NCI-H1694 (cell line): ENCODE data around the gene KCNIP4.

ENCODE experiments used
- DNase-seq: peaks from one replicate; lab custom pipeline; 2025; lab: John Stamatoyannopoulos, UW

The KCNIP4 gene

GRCh38 chr4:21688596-21689265, 259.8 kb downstream of the KCNIP4 start:
- DNase-seq = no peak

- DNase-seq = no peak
Observed at GRCh38 chr4:21685911-21686310, 262.7 kb downstream of the KCNIP4 start.

GRCh38 chr4:21680326-21680898, 268.2 kb downstream of the KCNIP4 start:
- no peak for DNase-seq

GRCh38 chr4:21678711-21679110, 269.9 kb downstream of the KCNIP4 start:
- DNase-seq = no peak

GRCh38 chr4:21677173-21677572, 271.4 kb downstream of the KCNIP4 start:
- no peak for DNase-seq

GRCh38 chr4:21664355-21664754, 284.2 kb downstream of the KCNIP4 start:
- no peak for DNase-seq

GRCh38 chr4:21656832-21657231, 291.7 kb downstream of the KCNIP4 start:
- DNase-seq = no peak

- DNase-seq = no peak
Observed at GRCh38 chr4:21655031-21655430, 293.5 kb downstream of the KCNIP4 start.

GRCh38 chr4:21652508-21653231, 295.9 kb downstream of the KCNIP4 start:
- DNase-seq = no peak

- DNase-seq = no peak
Observed at GRCh38 chr4:21649391-21650090, 299.0 kb downstream of the KCNIP4 start.

- no peak for DNase-seq
Observed at GRCh38 chr4:21645776-21646175, 302.8 kb downstream of the KCNIP4 start.

- DNase-seq = no peak
Observed at GRCh38 chr4:21641696-21642095, 306.9 kb downstream of the KCNIP4 start.

GRCh38 chr4:21638171-21638725, 310.3 kb downstream of the KCNIP4 start:
- no peak for DNase-seq

- DNase-seq = no peak
Observed at GRCh38 chr4:21628916-21629610, 319.5 kb downstream of the KCNIP4 start.

- DNase-seq = no peak
Observed at GRCh38 chr4:21628116-21628670, 320.4 kb downstream of the KCNIP4 start.

- no peak for DNase-seq
Observed at GRCh38 chr4:21625447-21625846, 323.1 kb downstream of the KCNIP4 start.

GRCh38 chr4:21605006-21605405, 343.6 kb downstream of the KCNIP4 start:
- DNase-seq = no peak

GRCh38 chr4:21596521-21596920, 352.1 kb downstream of the KCNIP4 start:
- DNase-seq = no peak

- no peak for DNase-seq
Observed at GRCh38 chr4:21593671-21594001, 354.9 kb downstream of the KCNIP4 start.

GRCh38 chr4:21592970-21593670, 355.5 kb downstream of the KCNIP4 start:
- peak; percentile 87 for DNase-seq

- DNase-seq = no peak
Observed at GRCh38 chr4:21577056-21577455, 371.5 kb downstream of the KCNIP4 start.
